Measurements from ENCODE around the gene SCP2. TPM values are rescaled to one million over a fixed set of nuclear protein-coding genes. Genes with fewer than 3 reads are reported as not detected.

SCP2 gene
- total and polyA plus RNA-seq, 9 donors: 69.7 to 85.3 (median 75.2) TPM

DNA sequence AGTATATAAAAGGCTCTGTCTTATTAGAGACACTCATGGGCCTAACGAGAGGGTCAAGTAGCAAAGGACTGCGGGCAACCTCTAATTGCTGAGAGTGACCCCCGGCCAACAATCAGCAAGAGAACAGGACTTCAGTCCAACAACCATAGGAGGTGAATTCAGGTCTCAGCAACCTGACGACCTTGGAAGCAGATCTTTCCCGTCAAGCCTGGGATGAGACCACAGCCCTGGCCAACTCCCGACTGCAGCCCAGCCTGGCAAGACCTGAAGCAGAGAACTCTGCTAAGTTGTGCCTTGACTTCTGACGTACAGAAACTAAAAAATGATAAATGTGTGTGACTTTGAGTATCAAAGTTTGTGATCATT, 11.2 kb upstream of the SCP2 start:
- Histone ChIP-seq H3K9me3 (replicated peaks; ENCODE audit: control insufficient read depth, low read depth, low read length) (no peaks in the 10 kb centered on the region), H3K27ac (ENCODE audit: low read length) (no peak overlapping the region), H3K4me1 (ENCODE audit: control insufficient read depth, insufficient read depth, low read length) (peaks cover 2% of the 10 kb centered on the region), H3K27me3 (ENCODE audit: control insufficient read depth, insufficient read depth, low read length) (peaks cover 6% of the 10 kb centered on the region), H3K36me3 (ENCODE audit: control insufficient read depth, insufficient read depth, low read length) (peaks cover 5% of the 10 kb centered on the region), H3K4me3 (ENCODE audit: low read length) (no peak overlapping the region)
- DNase-seq: no peak
- WGBS (ENCODE audit: insufficient coverage): 72% methylated on average over 7 of the region's 7 CpGs

DNA sequence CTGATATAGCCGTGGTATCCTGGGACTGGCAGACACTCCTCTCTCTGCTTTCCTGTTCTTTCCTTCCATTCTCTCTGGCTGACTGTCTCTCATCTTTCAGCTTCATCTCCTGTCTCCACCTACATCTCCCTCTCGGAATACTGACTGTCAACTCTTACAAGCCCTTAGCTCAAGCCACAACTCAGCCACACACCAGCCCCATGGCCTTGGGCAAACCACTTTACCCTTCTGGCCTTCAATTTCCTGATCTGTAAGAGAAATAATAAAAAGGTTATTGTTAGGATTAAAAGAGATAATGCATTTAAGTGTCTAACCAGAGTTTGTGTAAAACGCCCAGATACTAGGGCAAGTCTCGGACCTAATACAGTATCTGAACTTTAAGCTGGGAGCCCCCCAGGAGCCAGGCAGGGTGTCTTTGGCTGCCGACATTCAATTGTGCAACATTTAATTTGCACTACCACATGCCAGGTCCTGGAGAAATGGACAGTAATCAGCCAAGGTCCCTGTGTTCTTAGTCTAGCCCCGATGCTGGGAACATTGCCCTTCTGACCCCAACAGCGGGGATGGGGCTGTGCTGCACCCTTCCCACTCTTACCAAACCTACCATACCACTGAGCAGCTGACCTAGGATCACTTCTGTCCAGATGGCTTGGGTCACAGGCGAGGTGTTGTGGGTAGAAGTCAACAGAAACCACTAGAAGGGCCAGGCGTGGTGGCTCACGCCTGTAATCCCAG, 10.7 kb upstream of the SCP2 start:
- WGBS (ENCODE audit: insufficient coverage): 94% methylated on average over 6 of the region's 10 CpGs
- DNase-seq: no peak
- Histone ChIP-seq H3K9me3 (replicated peaks; ENCODE audit: control insufficient read depth, low read depth, low read length) (no peaks in the 10 kb centered on the region), H3K4me3 (ENCODE audit: low read length) (no peak overlapping the region), H3K36me3 (ENCODE audit: control insufficient read depth, insufficient read depth, low read length) (peaks cover 5% of the 10 kb centered on the region), H3K4me1 (ENCODE audit: control insufficient read depth, insufficient read depth, low read length) (peaks cover 5% of the 10 kb centered on the region), H3K27ac (ENCODE audit: low read length) (no peak overlapping the region), H3K27me3 (ENCODE audit: control insufficient read depth, insufficient read depth, low read length) (peaks cover 12% of the 10 kb centered on the region)

DNA sequence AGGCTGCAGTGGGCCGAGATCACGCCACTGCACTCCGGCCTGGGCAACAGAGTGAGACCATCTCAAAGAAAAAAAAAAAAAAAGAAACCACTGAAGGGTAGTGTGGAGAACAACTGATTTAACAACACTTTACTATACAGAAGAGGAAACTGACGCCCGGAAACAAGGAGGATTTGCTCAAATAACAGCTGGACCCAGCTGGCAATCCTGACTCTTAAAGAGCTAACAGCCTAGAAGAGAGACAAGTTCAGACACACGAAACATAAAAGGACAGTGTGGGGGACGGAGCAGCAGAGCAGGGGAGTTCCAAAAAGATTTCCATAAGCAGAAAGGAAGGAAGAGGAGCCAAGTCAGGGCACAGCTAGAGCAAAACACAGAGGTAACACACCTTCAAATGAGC, 9.9 kb upstream of the SCP2 start:
- H3K9me3 ChIP-seq (replicated peaks; ENCODE audit: control insufficient read depth, low read depth, low read length): no peaks in the 10 kb centered on the region
- H3K36me3 ChIP-seq (ENCODE audit: control insufficient read depth, insufficient read depth, low read length): peaks cover 5% of the 10 kb centered on the region
- 75% methylated on average over 2 of the region's 7 CpGs for WGBS (ENCODE audit: insufficient coverage)
- H3K27ac ChIP-seq (ENCODE audit: low read length): no peak overlapping the region
- peaks cover 5% of the 10 kb centered on the region for H3K4me1 ChIP-seq (ENCODE audit: control insufficient read depth, insufficient read depth, low read length)
- no peak overlapping the region for H3K4me3 ChIP-seq (ENCODE audit: low read length)
- H3K27me3 ChIP-seq (ENCODE audit: control insufficient read depth, insufficient read depth, low read length): peaks cover 19% of the 10 kb centered on the region
- DNase-seq: peak; percentile 45

DNA sequence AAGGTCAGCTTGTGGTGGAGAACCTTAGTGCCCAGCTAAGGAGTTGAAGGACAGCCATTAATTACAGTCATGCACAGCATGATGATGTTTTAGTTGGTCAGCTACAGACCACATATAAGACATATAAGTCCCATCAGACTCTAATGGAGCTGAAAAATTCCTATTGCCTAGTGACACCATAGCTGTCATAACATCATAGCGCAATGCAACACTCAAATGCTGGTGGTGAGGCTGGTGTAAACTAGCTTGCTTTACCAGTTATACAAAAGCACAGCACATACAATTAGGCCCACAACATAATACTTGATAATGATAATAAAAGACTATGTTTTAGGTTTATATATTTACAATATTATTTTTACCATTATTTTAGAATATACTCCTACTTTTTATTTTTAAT, 9.5 kb upstream of the SCP2 start:
- peaks cover 5% of the 10 kb centered on the region for H3K4me1 ChIP-seq (ENCODE audit: control insufficient read depth, insufficient read depth, low read length)
- no peaks in the 10 kb centered on the region for H3K9me3 ChIP-seq (replicated peaks; ENCODE audit: control insufficient read depth, low read depth, low read length)
- H3K36me3 ChIP-seq (ENCODE audit: control insufficient read depth, insufficient read depth, low read length): peaks cover 5% of the 10 kb centered on the region
- peaks cover 21% of the 10 kb centered on the region for H3K27me3 ChIP-seq (ENCODE audit: control insufficient read depth, insufficient read depth, low read length)
- no peak overlapping the region for H3K27ac ChIP-seq (ENCODE audit: low read length)
- H3K4me3 ChIP-seq (ENCODE audit: low read length): no peak overlapping the region
- WGBS (ENCODE audit: insufficient coverage): no CpG with 5 or more reads among the region's 1 CpG
- no peak for DNase-seq

DNA sequence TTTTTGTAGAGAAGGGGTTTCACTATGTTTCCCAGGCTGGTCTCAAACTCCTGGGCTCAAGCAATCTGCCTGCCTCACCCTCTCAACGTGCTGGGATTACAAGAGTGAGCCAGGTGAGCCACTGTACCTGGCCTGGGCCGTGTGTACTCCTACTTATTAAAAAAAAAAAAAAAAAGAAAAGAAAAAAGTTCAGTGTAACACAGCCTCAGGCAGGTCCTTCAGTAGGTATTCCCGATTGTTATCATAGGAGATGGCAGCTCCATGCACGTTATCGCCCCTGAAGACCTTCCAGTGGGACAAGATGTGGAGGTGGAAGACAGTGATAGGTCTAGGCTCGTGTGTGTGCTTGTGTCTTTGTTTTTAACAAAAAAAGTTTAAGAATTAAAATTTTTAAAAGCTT, 8.9 kb upstream of the SCP2 start:
- peaks cover 5% of the 10 kb centered on the region for H3K36me3 ChIP-seq (ENCODE audit: control insufficient read depth, insufficient read depth, low read length)
- H3K27me3 ChIP-seq (ENCODE audit: control insufficient read depth, insufficient read depth, low read length): peaks cover 25% of the 10 kb centered on the region
- no peak overlapping the region for H3K4me3 ChIP-seq (ENCODE audit: low read length)
- H3K4me1 ChIP-seq (ENCODE audit: control insufficient read depth, insufficient read depth, low read length): peaks cover 5% of the 10 kb centered on the region
- no peak overlapping the region for H3K27ac ChIP-seq (ENCODE audit: low read length)
- no peaks in the 10 kb centered on the region for H3K9me3 ChIP-seq (replicated peaks; ENCODE audit: control insufficient read depth, low read depth, low read length)
- DNase-seq: no peak
- 93% methylated on average over 3 of the region's 6 CpGs for WGBS (ENCODE audit: insufficient coverage)

DNA sequence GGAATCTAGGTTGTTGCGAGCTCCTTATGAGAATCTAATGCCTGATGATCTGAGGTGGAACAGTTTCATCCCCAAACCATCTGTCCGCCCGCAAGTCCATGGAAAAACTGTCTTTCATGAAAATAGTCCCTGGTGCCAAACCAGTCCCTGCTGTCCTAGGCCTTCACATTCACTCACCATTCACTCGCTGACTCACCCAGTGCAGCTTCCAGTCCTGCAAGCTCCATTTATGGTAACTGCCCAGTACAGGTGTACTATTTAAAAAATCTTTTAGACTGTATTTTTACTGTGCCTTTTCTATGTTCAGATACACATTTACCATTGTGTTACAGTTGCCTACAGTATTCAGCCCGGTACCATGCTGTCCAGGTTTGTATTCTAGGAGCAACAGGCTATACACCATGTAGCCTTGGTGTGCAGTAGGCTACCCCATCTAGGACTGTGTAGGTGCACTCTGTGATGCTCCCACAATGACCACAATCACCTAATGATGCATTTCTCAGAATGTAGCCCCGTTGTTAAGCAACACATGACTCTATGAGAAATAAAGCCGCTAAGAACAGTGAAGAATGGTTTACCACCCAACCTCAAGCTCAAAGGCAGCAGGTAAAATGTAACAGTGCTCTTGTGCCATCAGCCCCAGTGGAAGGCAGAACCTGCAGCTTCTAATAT, 7.9 kb upstream of the SCP2 start:
- Histone ChIP-seq H3K36me3 (ENCODE audit: control insufficient read depth, insufficient read depth, low read length) (peaks cover 5% of the 10 kb centered on the region), H3K4me3 (ENCODE audit: low read length) (no peak overlapping the region), H3K9me3 (replicated peaks; ENCODE audit: control insufficient read depth, low read depth, low read length) (no peaks in the 10 kb centered on the region), H3K27ac (ENCODE audit: low read length) (no peak overlapping the region), H3K27me3 (ENCODE audit: control insufficient read depth, insufficient read depth, low read length) (peaks cover 25% of the 10 kb centered on the region), H3K4me1 (ENCODE audit: control insufficient read depth, insufficient read depth, low read length) (peaks cover 5% of the 10 kb centered on the region)
- WGBS (ENCODE audit: insufficient coverage): 86% methylated on average over 7 of the region's 7 CpGs
- no peak for DNase-seq

DNA sequence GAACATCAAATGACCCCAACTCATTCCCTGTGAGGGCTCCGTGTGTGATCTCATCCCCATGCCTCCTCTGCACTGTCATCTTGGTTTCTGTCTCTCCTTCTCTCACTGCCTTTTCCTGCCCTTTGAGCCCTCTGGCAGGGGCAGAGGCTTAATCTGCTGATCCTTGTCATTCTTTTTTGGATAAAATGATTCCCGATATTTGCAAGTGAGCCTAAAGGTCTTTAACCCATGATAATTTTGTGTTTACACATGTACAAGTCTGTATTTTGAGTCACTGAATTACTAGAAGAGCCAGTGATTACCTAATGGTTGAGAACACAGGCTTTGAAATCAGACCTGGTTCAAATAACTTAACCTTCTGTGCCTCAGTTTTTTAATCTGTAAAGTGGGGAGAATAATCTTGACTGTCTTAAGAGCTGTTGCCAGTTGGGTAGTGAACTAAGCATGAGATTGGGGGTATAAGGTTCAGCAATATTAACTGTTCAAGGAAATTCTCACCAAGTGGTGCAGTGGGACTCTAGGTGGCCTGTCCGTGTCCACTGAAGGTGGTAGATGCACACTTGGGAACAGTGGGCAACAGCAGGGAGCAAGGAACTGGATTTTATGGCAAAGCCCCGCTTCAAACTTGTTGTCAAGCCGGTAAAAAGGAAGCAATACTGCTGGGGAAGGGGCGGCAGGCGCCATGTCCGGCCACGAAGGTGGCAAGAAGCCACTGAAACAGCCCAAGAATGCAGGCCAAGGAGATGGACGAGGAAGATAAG, 7.2 kb upstream of the SCP2 start:
- peaks cover 5% of the 10 kb centered on the region for H3K4me1 ChIP-seq (ENCODE audit: control insufficient read depth, insufficient read depth, low read length)
- no peak overlapping the region for H3K27ac ChIP-seq (ENCODE audit: low read length)
- no peak overlapping the region for H3K4me3 ChIP-seq (ENCODE audit: low read length)
- WGBS (ENCODE audit: insufficient coverage): 90% methylated on average over 8 of the region's 10 CpGs
- H3K9me3 ChIP-seq (replicated peaks; ENCODE audit: control insufficient read depth, low read depth, low read length): no peaks in the 10 kb centered on the region
- peaks cover 29% of the 10 kb centered on the region for H3K27me3 ChIP-seq (ENCODE audit: control insufficient read depth, insufficient read depth, low read length)
- DNase-seq: no peak
- H3K36me3 ChIP-seq (ENCODE audit: control insufficient read depth, insufficient read depth, low read length): peaks cover 5% of the 10 kb centered on the region

DNA sequence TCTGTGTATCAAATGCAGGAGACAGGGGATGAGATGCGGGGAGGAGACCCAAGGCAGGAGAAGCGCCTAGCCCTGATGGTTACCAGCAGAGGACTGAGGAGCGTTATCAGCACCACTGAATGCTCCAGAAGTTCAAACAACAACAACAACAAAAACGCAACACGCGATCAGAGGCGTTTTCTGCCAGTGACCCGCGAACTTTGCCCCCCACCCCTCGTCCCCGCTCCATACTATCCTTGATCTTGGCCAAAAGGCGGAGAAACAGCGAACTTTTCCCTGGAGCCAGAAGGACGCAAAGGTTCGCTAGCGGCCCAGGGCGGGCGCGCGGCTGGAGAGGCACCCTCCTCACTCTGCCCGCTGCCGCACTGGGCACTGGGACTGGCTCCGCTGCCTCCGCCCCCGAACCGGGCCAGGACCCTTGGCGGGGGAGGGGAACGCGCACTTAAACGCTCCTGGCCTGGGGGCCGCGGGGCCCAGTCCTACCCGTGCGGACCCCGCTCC, 6.2 kb upstream of the SCP2 start:
- Histone ChIP-seq H3K9me3 (replicated peaks; ENCODE audit: control insufficient read depth, low read depth, low read length) (no peaks in the 10 kb centered on the region), H3K27me3 (ENCODE audit: control insufficient read depth, insufficient read depth, low read length) (peaks cover 29% of the 10 kb centered on the region), H3K4me3 (ENCODE audit: low read length) (peak overlapping the region; percentile 59), H3K36me3 (ENCODE audit: control insufficient read depth, insufficient read depth, low read length) (no peaks in the 10 kb centered on the region), H3K27ac (ENCODE audit: low read length) (peak overlapping the region; percentile 52), H3K4me1 (ENCODE audit: control insufficient read depth, insufficient read depth, low read length) (peaks cover 5% of the 10 kb centered on the region)
- 3% methylated on average over 18 of the region's 35 CpGs for WGBS (ENCODE audit: insufficient coverage)
- no peak for DNase-seq

DNA sequence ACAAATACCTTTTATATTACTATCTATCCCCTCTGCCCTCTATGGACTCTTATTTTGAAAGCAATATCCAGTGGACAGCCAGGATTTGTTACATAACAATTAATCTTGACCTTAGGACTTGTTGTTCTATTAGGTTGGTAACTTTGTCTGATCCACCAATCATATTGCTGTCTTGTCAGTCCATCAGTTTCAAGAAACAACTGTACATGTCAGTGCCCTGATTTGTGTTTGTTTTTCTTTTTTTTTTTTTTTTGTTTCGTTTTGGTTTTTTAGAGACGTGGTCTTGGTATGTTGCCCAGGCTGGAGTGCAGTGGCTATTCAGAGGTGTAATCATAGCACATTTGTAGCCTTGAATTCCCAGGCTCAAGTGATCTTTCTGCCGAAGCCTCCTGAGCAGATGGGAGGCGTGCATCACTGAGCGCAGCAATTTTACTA, 1.5 kb upstream of the SCP2 start:
- DNase-seq: no peak
- Histone ChIP-seq H3K36me3 (ENCODE audit: control insufficient read depth, insufficient read depth, low read length) (no peaks in the 10 kb centered on the region), H3K27me3 (ENCODE audit: control insufficient read depth, insufficient read depth, low read length) (peaks cover 25% of the 10 kb centered on the region), H3K4me3 (ENCODE audit: low read length) (no peak overlapping the region), H3K4me1 (ENCODE audit: control insufficient read depth, insufficient read depth, low read length) (peaks cover 16% of the 10 kb centered on the region), H3K9me3 (replicated peaks; ENCODE audit: control insufficient read depth, low read depth, low read length) (no peaks in the 10 kb centered on the region), H3K27ac (ENCODE audit: low read length) (no peak overlapping the region)
- 29% methylated on average over 3 of the region's 5 CpGs for WGBS (ENCODE audit: insufficient coverage)

DNA sequence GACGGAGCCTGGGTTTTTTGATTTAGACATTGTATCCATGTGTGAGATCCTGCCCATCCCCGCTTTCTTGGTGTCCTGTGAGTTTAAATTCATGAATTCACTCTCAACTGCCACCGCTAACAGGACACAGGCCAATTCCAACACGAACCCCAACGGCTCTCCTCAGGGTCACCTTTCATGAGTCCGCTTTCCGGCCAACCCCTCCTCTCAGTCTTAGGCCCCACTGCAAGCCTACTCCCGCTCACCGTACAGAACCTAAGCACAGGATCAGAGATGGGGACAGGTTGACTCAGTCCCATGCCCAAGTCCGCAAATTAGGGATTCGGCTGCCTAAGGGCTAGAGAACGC, 238 bp upstream of the SCP2 start:
- Histone ChIP-seq H3K36me3 (ENCODE audit: control insufficient read depth, insufficient read depth, low read length) (no peaks in the 10 kb centered on the region), H3K4me1 (ENCODE audit: control insufficient read depth, insufficient read depth, low read length) (peaks cover 10% of the 10 kb centered on the region), H3K9me3 (replicated peaks; ENCODE audit: control insufficient read depth, low read depth, low read length) (no peaks in the 10 kb centered on the region), H3K27me3 (ENCODE audit: control insufficient read depth, insufficient read depth, low read length) (peaks cover 13% of the 10 kb centered on the region), H3K27ac (ENCODE audit: low read length) (no peak overlapping the region), H3K4me3 (ENCODE audit: low read length) (peak overlapping the region; percentile 88)
- WGBS (ENCODE audit: insufficient coverage): 11% methylated on average over 9 of the region's 12 CpGs
- DNase-seq: no peak

All from muscle of leg (tissue), 11 donors.